HG03575 (cell line): ENCODE results near the gene SEMA3F.
"Not testable (repeated sequence)": the region's sequence is repeated elsewhere in the genome, so short reads cannot be mapped to it uniquely, and the experiment has no call there.

Source experiments
- ATAC-seq: cut with Tn5 transposase; IDR thresholded peaks from one replicate; pipeline ENCODE4 v1.9.1; 2021; ENCODE audit not compliant: unreplicated experiment, insufficient number of reproducible peaks, low FRiP score; ENCODE audit errors: extremely low read depth

The SEMA3F gene

GRCh38 chr3:50203809-50204803 is 49.0 kb downstream of the SEMA3F start:
- no peak for ATAC-seq

DNA sequence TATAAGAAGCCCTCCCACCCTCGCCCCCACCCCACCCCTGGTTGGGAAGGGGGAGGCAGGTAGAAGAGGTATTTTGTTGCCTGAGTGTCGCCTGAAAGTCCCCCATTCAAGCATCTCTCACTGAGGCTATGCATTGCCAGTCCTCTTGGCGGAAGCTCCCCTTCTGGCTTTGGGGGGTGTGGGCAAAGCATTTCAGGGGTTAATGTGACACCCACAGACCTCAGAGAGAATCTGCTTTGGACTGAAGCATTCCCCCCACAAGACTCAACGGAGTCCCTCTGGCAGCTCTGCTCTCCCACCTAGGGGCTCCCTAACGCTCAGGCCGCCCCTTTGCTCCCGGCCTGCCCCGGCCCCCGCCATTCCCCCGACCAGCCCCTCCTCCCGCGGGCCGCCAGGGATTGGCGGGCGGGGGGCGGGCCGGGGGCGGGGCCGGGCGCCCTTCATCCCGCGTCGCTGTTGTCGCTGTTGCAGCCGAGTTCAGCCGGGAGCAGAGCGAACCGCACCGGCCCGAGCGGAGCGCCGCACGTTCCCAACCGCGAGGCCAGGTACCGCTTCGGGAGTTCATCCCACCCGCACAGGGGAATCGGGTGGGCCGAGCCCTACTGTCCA is 49.8 kb downstream of the SEMA3F start, which contains the start of gene SLC38A3:
SLC38A3 (plus strand) TSS at position 468 of the 609 bp plus-strand sequence. CDS start 8,929 bp downstream, outside the sequence.
- ATAC-seq, result no peak

GRCh38 chr3:50205413-50206276 is 50.5 kb downstream of the SEMA3F start:
- no peak for ATAC-seq

- ATAC-seq, result no peak
Observed at GRCh38 chr3:50207359-50208042, 52.4 kb downstream of the SEMA3F start.

- ATAC-seq, result no peak
Observed at GRCh38 chr3:50208677-50209344, 53.7 kb downstream of the SEMA3F start.

DNA sequence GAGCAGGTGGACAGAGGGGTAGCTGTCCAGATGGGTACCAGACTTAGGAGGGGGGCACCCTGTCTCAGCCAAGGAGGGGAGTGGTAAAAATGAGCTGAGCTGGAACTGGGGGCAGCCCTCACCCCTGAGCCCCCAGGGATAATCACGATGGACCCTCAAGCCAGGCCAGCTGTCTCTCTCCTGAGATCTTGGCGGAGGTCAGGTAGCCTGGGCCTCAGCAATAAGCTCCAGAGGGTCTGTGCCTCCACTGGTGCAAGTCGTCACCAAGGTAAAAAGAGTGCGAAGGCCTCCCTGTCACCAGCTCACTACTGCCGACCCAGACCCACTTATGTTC is 55.0 kb downstream of the SEMA3F start:
- ATAC-seq, result no peak

GRCh38 chr3:50210510-50211367 is 55.6 kb downstream of the SEMA3F start:
- ATAC-seq, result no peak

DNA sequence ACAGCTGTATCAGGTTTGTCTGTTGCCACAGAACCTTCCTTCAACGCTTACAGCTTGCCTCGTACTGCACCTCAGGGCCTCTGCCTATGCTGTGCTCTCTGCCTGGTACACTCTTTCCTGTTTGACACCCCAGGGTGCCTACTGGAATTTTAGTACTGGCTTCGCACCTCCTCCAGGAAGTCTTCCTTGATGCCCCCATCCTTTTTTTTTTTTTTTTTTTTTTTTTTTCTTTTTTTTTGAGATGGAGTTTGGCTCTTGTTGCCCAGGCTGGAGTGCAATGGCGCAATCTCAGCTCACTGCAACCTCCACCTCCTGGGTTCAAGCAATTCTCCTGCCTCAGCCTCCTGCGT is 56.2 kb downstream of the SEMA3F start:
- ATAC-seq, result not testable (repeated sequence)

DNA sequence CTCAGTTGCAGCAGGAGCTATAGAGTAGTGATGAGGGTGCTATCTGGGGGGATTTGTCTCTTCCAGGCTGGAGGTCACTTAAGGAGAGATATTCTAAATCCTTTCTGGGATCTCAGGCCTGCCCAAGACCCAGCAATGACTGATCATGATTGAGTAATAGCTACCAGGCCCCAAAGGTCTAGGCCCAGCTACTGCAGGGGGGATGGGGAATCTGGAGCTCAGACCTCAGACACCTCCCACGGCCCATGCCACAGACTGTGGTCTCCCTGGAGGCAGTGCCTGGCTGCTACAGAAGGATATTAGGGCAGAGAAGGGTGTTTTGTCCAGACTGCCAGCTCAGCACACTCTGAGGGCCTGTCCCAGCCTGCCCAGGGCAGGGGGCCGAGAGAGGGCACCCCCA is 56.8 kb downstream of the SEMA3F start:
- ATAC-seq, result no peak

GRCh38 chr3:50212502-50212901 is 57.4 kb downstream of the SEMA3F start:
- ATAC-seq, result no peak

DNA sequence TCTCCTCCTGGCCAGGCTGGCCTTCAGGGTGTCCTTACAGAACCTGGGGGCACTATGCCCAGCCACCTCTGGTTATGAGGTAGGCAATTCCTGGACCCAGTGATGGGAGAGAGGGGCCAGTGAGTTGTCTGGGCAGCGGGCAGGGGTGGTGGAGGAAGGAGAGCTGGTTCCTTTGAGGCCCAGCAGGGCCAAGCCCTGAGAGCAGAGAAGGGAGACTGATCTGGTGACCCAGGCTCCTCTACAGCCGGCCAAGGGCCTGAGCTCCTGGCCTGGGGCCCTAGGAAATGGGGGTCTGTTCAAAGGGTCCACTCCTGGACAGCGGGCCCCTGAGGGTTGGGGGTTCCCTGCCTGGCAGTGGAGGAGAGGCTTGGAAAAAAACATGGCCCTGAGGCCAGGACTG is 57.8 kb downstream of the SEMA3F start:
- no peak for ATAC-seq

GRCh38 chr3:50213373-50213772 is 58.2 kb downstream of the SEMA3F start:
- no peak for ATAC-seq

GRCh38 chr3:50214824-50215223 is 59.7 kb downstream of the SEMA3F start:
- ATAC-seq, result no peak

DNA sequence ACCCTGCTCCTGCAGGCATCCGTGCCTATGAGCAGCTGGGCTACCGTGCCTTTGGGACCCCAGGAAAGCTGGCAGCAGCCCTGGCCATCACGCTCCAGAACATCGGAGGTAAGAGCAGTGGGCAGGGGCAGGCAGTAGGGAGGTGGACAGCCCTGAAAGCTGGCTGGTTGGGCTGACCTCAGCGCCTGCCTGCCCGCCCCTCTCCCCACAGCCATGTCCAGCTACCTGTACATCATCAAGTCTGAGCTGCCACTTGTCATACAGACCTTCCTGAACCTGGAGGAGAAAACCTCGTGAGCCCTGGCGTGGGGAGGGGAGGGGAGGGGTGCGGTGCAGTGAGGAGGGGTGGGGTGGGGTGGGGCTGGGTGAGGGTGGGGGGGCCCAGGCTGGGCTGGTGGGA is 60.4 kb downstream of the SEMA3F start:
- no peak for ATAC-seq

DNA sequence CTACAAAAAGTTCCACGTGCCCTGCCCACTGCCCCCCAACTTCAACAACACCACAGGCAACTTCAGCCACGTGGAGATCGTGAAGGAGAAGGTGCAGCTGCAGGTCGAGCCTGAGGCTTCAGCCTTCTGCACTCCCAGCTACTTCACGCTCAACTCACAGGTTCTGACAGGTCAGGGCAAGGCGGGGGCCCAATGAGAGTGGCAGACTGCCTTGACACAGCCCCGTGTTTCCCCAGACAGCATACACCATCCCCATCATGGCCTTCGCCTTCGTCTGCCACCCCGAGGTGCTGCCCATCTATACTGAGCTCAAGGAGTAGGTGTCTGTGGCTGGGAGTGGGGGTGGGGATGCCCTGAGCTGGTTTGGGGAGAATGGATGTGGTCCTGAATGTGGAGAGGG is 62.6 kb downstream of the SEMA3F start:
- no peak for ATAC-seq

- no peak for ATAC-seq
Observed at GRCh38 chr3:50218448-50218847, 63.3 kb downstream of the SEMA3F start.

DNA sequence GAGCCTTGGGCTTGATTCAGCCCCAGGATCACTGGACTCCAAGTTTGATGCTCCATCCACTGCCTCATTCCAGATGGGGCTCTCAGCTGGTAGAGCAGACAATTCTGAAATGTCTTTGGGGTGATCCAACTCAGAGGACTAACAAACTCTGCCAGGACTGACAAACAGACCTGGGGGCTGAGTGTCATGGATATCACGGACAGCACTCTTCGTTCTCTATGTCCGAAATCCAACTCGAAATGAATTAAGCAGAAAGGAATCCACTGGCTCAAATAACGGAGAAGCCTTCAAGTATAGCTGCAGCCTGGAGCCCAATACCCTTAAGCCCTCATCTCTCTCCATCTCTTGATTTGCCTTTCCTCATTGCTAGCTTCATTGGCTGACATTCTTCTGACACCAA is 64.2 kb downstream of the SEMA3F start:
- ATAC-seq, result no peak

GRCh38 chr3:50220109-50220508 is 65.0 kb downstream of the SEMA3F start:
- no peak for ATAC-seq
